T-helper 9 cell (primary cell): ENCODE data around the gene UBTD1.
"Not testable (repeated sequence)": the region's sequence is repeated elsewhere in the genome, so short reads cannot be mapped to it uniquely, and the experiment has no call there.

Experiments used
- DNase-seq: peaks from one replicate; pipeline ENCODE4 v3.0.0-alpha.2; 2020

The UBTD1 gene

GRCh38 chr10:97517096-97517750 lies 18.5 kb downstream of the UBTD1 start:
- DNase-seq, result no peak

GRCh38 chr10:97517778-97518300 lies 19.1 kb downstream of the UBTD1 start:
- DNase-seq, result no peak

GRCh38 chr10:97518301-97519043 lies 19.7 kb downstream of the UBTD1 start:
- no peak for DNase-seq

- no peak for DNase-seq
Measured at GRCh38 chr10:97519342-97519741, 20.6 kb downstream of the UBTD1 start.

GRCh38 chr10:97520520-97520919 lies 21.8 kb downstream of the UBTD1 start:
- DNase-seq, result no peak

- no peak for DNase-seq
Measured at GRCh38 chr10:97520978-97521761, 22.4 kb downstream of the UBTD1 start.

- DNase-seq, result no peak
Measured at GRCh38 chr10:97522071-97522470, 23.3 kb downstream of the UBTD1 start.

GRCh38 chr10:97522937-97523336 lies 24.2 kb downstream of the UBTD1 start:
- no peak for DNase-seq

GRCh38 chr10:97525086-97525485 lies 26.4 kb downstream of the UBTD1 start:
- DNase-seq, result no peak

GRCh38 chr10:97525683-97526110 lies 27.0 kb downstream of the UBTD1 start:
- no peak for DNase-seq

- not testable (repeated sequence) for DNase-seq
Measured at GRCh38 chr10:97528876-97529275, 30.2 kb downstream of the UBTD1 start.

GRCh38 chr10:97529685-97530465 lies 31.2 kb downstream of the UBTD1 start:
- DNase-seq, result no peak

GRCh38 chr10:97531401-97531986 lies 32.8 kb downstream of the UBTD1 start:
- DNase-seq, result no peak

- DNase-seq, result no peak
Measured at GRCh38 chr10:97532935-97533671, 34.4 kb downstream of the UBTD1 start.

- DNase-seq, result no peak
Measured at GRCh38 chr10:97533888-97534287, 35.2 kb downstream of the UBTD1 start.

GRCh38 chr10:97534746-97535367 lies 36.1 kb downstream of the UBTD1 start:
- no peak for DNase-seq

- DNase-seq, result no peak
Measured at GRCh38 chr10:97537186-97537869, 38.6 kb downstream of the UBTD1 start.

GRCh38 chr10:97538411-97538810 lies 39.7 kb downstream of the UBTD1 start:
- DNase-seq, result no peak

- no peak for DNase-seq
Measured at GRCh38 chr10:97538839-97539238, 40.1 kb downstream of the UBTD1 start.

GRCh38 chr10:97539523-97540200 lies 40.9 kb downstream of the UBTD1 start:
- DNase-seq, result no peak
